Endothelial cell (in vitro differentiated cells): Measurements from ENCODE around the gene KCNJ1. TPM values are rescaled to one million over a fixed set of nuclear protein-coding genes. Genes with fewer than 3 reads are reported as not detected.

Experiments
- DNase-seq: peaks from one replicate; pipeline ENCODE4 v3.0.0; 2021; ENCODE audit warnings: low spot score
- H3K27ac Mint-ChIP-seq: one replicate; pipeline ENCODE4 v1.8.0; 2021; ENCODE audit warnings: mixed read lengths, inconsistent platforms; ENCODE audit not compliant: unreplicated experiment
- H3K27me3 Mint-ChIP-seq: one replicate; pipeline ENCODE4 v1.8.0; 2021; ENCODE audit warnings: mild to moderate bottlenecking, moderate library complexity, mixed read lengths, inconsistent platforms; ENCODE audit not compliant: unreplicated experiment
- H3K36me3 Mint-ChIP-seq: one replicate; pipeline ENCODE4 v1.8.0; 2021; ENCODE audit warnings: mild to moderate bottlenecking, low read depth, mixed read lengths, inconsistent platforms; ENCODE audit not compliant: unreplicated experiment
- H3K4me1 Mint-ChIP-seq: one replicate; pipeline ENCODE4 v1.8.0; 2021; ENCODE audit warnings: mild to moderate bottlenecking, mixed read lengths, inconsistent platforms; ENCODE audit not compliant: unreplicated experiment
- H3K4me3 Mint-ChIP-seq: one replicate; pipeline ENCODE4 v1.8.0; 2021; ENCODE audit warnings: mild to moderate bottlenecking, mixed read lengths, inconsistent platforms; ENCODE audit not compliant: unreplicated experiment
- H3K9me3 Mint-ChIP-seq: one replicate; pipeline ENCODE4 v1.8.0; 2021; ENCODE audit warnings: mixed read lengths, inconsistent platforms; ENCODE audit not compliant: unreplicated experiment
- total RNA-seq: library from RNA; stranded (reverse); fragmentation: NEBNext Ultra II Directional; extraction: Animal tissue kit (Norgen Biotek cat#: 25700); gene quantifications from one replicate; pipeline ENCODE4 v1.2.1, GENCODE V29; 2021; ENCODE audit not compliant: unreplicated experiment
- TF ChIP-seq, protein P1 (sequence below): fragments of 200-600 bp; sonication (generic); IDR thresholded peaks from one replicate; pipeline ENCODE4 v1.5.0; 2021; ENCODE audit warnings: antibody characterized with exemption; ENCODE audit not compliant: unreplicated experiment

Gene KCNJ1
- total RNA-seq, 1 donor from 2014 or later, result not detected

DNA sequence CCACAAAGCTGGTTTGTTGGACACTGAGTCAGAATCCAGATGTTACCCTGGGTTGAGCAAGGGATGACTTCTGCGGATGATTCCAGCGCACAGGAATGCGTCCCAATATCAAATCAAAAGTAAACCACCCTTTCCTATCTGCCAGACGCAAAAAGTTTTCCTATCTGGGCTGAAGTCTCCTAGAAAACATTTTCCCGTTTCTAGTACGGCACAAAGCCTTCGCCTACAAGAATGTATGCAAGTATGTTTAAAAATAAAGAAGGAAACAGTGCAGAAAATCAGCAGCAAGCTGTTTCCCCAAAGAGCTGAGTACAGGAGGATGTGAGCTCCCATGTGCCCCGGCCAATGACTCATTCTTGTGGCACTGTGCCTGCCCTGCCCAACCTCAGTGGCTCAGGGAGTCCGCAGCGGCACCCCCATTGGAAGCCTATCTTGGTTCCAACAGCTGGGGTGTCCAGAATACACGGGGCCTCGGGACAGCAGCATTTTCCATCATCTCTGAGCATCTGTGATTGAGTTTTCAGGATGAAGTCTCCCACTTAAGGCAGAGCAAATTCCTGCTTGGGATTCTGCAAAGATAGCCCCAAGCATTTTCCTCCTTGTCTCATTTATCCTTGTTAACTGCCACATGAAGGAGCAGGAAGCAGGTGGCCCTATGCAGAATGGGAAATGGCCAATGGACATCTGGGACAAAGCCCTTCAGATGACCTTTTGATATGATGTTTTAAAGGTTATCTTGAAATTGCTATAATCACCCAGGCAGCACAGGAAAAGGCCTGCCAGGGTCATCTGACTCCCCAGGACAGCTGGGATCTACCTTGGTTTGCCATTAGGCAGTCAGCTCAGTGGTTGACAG is 41.5 kb upstream of the KCNJ1 start:
- Mint-ChIP-seq H3K27ac (no peak overlapping the region), H3K9me3 (no peaks in the 10 kb centered on the region), H3K27me3 (peaks cover 19% of the 10 kb centered on the region), H3K36me3 (no peaks in the 10 kb centered on the region), H3K4me3 (no peak overlapping the region), H3K4me1 (peaks cover 12% of the 10 kb centered on the region)
- TF ChIP-seq, protein P1, sequence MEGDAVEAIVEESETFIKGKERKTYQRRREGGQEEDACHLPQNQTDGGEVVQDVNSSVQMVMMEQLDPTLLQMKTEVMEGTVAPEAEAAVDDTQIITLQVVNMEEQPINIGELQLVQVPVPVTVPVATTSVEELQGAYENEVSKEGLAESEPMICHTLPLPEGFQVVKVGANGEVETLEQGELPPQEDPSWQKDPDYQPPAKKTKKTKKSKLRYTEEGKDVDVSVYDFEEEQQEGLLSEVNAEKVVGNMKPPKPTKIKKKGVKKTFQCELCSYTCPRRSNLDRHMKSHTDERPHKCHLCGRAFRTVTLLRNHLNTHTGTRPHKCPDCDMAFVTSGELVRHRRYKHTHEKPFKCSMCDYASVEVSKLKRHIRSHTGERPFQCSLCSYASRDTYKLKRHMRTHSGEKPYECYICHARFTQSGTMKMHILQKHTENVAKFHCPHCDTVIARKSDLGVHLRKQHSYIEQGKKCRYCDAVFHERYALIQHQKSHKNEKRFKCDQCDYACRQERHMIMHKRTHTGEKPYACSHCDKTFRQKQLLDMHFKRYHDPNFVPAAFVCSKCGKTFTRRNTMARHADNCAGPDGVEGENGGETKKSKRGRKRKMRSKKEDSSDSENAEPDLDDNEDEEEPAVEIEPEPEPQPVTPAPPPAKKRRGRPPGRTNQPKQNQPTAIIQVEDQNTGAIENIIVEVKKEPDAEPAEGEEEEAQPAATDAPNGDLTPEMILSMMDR, result no peak
- no peak for DNase-seq

DNA sequence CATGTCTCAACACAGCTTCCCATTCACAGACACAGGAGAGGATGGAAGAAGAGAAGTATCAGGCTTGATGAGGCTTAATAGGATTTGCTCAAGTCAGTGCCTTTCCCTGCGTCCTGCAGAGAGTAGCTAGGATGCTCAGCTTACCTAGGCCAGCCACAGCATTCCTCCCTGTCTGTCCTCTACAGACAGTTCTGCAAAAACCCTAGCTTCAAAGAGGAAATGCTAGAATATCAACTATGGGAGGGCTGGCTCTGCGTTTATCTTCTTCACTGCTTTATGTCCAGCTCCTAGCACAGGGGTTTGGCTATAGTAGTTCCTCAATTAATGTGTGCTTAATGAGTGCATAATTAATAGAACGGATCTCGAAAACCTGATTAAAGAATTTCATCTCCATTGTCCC is 40.5 kb upstream of the KCNJ1 start:
- H3K27ac Mint-ChIP-seq, result no peak overlapping the region

DNA sequence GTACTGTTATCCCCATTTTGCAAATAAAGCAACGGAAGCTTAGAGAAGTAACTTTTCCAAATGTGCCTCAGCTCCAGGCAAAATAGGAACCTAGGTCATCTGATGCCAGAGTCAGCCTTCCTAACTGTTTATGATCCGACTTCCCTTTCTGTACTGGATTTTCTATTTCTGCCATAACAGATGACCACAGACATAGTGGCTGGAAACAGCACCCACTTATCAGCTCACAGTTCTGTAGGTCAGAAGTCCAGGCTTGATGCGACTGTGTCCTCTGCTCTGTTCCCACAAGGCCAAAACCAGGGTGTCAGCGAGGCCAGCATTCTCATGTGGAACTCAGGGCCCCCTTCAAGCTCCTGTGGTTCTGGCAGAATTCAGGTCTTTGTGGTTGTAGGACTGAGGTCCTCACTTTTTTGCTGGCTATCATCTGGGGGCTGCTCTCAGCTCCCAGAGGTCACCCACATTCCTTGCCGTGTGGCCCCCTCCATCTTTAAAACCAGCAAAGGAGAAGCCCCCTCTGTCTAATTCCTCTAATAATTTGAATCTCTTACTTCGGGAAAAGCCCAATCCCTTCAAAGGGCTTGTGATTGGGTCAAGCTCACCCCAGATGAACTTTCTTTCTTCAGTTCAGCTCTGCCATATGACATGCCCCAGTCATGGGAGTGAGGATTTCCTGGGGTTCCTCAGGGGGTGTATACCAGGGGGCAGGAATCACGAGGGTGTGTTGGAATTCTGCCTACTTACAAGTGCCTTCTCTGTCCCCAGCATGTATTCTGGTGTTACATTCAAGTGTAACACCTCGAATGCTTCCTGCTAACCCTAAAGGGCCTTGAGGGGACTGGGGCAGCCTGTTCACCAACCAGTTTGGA is 39.3 kb upstream of the KCNJ1 start:
- Mint-ChIP-seq H3K4me1 (peaks cover 34% of the 10 kb centered on the region), H3K27ac (no peak overlapping the region), H3K27me3 (peaks cover 28% of the 10 kb centered on the region), H3K9me3 (no peaks in the 10 kb centered on the region), H3K4me3 (peak overlapping the region; percentile 37), H3K36me3 (no peaks in the 10 kb centered on the region)
- TF ChIP-seq, protein P1, result peak; percentile 49
- no peak for DNase-seq

More for the DNA sequence above, 40.5 kb upstream of the KCNJ1 start:
- Mint-ChIP-seq H3K4me3 (no peak overlapping the region), H3K27me3 (peaks cover 25% of the 10 kb centered on the region), H3K4me1 (peaks cover 23% of the 10 kb centered on the region), H3K9me3 (no peaks in the 10 kb centered on the region), H3K36me3 (no peaks in the 10 kb centered on the region)
- DNase-seq, result no peak
- TF ChIP-seq, protein P1, result no peak

DNA sequence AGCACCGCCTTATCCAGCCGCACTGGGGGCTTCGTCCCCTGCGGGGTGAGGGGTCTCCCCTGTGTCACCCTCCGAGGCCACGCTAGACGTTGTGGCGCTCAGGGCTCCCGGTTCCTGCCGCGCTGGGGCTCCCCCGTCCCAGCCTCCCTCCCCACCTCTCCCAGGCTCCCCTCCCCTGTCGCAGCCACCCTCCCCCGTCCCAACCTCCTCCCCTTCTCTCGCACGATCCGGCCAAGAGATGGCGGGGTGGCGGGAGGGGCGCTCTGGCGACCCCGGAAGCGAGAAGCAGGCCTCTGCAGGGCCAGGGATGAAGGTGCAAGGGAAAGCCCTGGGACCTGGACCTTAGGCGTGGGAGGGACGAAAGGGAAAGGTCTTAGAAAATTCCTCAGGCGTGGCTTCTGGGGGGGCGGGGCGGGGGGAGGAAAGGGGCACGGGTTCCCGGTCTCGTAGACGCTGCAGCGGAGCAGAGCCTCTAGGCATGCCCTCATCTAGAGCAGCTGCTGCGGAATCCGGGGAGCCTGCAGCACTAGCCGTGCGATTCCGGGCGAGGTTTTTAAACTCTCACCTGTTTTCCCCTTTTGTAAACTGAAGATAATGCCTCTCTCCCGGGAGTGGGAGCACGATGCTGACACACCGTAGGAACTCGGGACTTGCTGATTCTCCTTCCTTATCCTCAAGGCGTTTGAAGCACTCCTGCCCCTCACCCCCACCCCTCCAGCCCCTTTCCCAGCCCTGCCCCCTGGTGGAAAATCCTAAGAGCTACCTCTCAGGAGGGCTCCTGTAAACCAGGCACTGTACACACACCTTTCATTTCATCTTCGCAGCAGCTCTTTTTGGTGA is 38.5 kb upstream of the KCNJ1 start:
- Mint-ChIP-seq H3K27me3 (peaks cover 34% of the 10 kb centered on the region), H3K36me3 (no peaks in the 10 kb centered on the region), H3K4me1 (peaks cover 34% of the 10 kb centered on the region), H3K4me3 (peak overlapping the region; percentile 37), H3K9me3 (no peaks in the 10 kb centered on the region), H3K27ac (no peak overlapping the region)
- TF ChIP-seq, protein P1, result peak; percentile 58
- peak; percentile 47 for DNase-seq
